Liver (tissue), 9 donors: ENCODE measurements around the gene CA10. TPM values are rescaled to one million over a fixed set of nuclear protein-coding genes. Genes with fewer than 3 reads are reported as not detected.

Experiments used
- DNase-seq: peaks from one replicate; pipeline ENCODE4 v3.0.0-alpha.2; 2017; ENCODE audit warnings: low spot score
- H3K27ac ChIP-seq, 2 donors: one replicate each; pipeline ENCODE4 v1.7.0; 2013; ENCODE audit warnings: inconsistent platforms in 2 of 2, low read length in 2 of 2, control low read depth in 1 of 2, low read depth in 1 of 2, mild to moderate bottlenecking in 1 of 2
- H3K27me3 ChIP-seq, 4 donors: one replicate each; pipeline versions ENCODE4 v1.6.1 to v1.7.0; 2013; ENCODE audit warnings: low read length in 3 of 4, inconsistent platforms in 1 of 4, mild to moderate bottlenecking in 1 of 4, moderate library complexity in 1 of 4; ENCODE audit not compliant: control insufficient read depth in 4 of 4, insufficient read depth in 4 of 4
- H3K36me3 ChIP-seq, 4 donors: one replicate each; pipeline versions ENCODE4 v1.6.1 to v1.7.0; 2013; ENCODE audit warnings: low read length in 3 of 4, mild to moderate bottlenecking in 3 of 4, low read depth in 1 of 4, moderate library complexity in 1 of 4; ENCODE audit not compliant: control insufficient read depth in 4 of 4, insufficient read depth in 3 of 4
- H3K4me1 ChIP-seq, 4 donors: one replicate each; pipeline versions ENCODE4 v1.6.1 to v1.7.0; 2013; ENCODE audit warnings: low read length in 3 of 4, mild to moderate bottlenecking in 3 of 4, moderate library complexity in 1 of 4; ENCODE audit not compliant: control insufficient read depth in 4 of 4, insufficient read depth in 4 of 4
- H3K4me3 ChIP-seq, 3 donors: one replicate each; pipeline versions ENCODE4 v1.6.1 to v1.7.0; 2013; ENCODE audit warnings: low read length in 3 of 3, control low read depth in 1 of 3, low read depth in 1 of 3, mild to moderate bottlenecking in 1 of 3
- H3K9ac ChIP-seq, 2 donors: one replicate each; pipeline ENCODE4 v1.7.0; 2013; ENCODE audit warnings: low read length in 2 of 2, mild to moderate bottlenecking in 2 of 2, moderate library complexity in 2 of 2, control low read depth in 1 of 2, low read depth in 1 of 2
- H3K9me3 ChIP-seq, 4 donors: one replicate each; pipeline versions ENCODE4 v1.6.1 to v1.7.0; 2013; ENCODE audit warnings: low read length in 3 of 4; ENCODE audit not compliant: control insufficient read depth in 4 of 4
- EGR1 ChIP-seq, 2 donors: IDR thresholded peaks; 2 replicates each; pipeline ENCODE4 v1.6.1; 2016 to 2018; ENCODE audit warnings: antibody characterized with exemption in 2 of 2, low read depth in 2 of 2
- FOXA1 ChIP-seq: IDR thresholded peaks from 2 replicates; pipeline ENCODE4 v1.6.1; 2016; ENCODE audit warnings: antibody characterized with exemption
- FOXA2 ChIP-seq: IDR thresholded peaks from 2 replicates; pipeline ENCODE4 v1.6.1; 2016; ENCODE audit warnings: antibody characterized with exemption
- GABPA ChIP-seq, 2 donors: IDR thresholded peaks in 1 of 2; conservative IDR thresholded peaks in 1 of 2; 2 replicates each; pipeline ENCODE4 v1.6.1; 2016; ENCODE audit warnings: antibody characterized with exemption in 2 of 2, mild to moderate bottlenecking in 1 of 2, moderate library complexity in 1 of 2
- HNF4G ChIP-seq: IDR thresholded peaks from 2 replicates; pipeline ENCODE4 v1.6.1; 2016; ENCODE audit warnings: antibody characterized with exemption
- JUND ChIP-seq, 2 donors: IDR thresholded peaks; 2 replicates each; pipeline ENCODE4 v1.6.1; 2016; ENCODE audit warnings: antibody characterized with exemption in 2 of 2
- NR2F2 ChIP-seq: IDR thresholded peaks from 2 replicates; pipeline ENCODE4 v1.6.1; 2016; ENCODE audit warnings: antibody characterized with exemption
- RXRA ChIP-seq, 2 donors: IDR thresholded peaks; 2 replicates each; pipeline ENCODE4 v1.6.1; 2017 to 2018; ENCODE audit warnings: antibody characterized with exemption in 2 of 2, mild to moderate bottlenecking in 1 of 2
- SP1 ChIP-seq: IDR thresholded peaks from 2 replicates; pipeline ENCODE4 v1.6.1; 2018; ENCODE audit warnings: antibody characterized with exemption, mild to moderate bottlenecking
- WGBS: extraction: QIAGEN DNeasy Blood & Tissue Kit; methylation state at CpG from one replicate; pipeline ENCODE4 v1.1.7; 2013; 5-methylcytosine and 5-hydroxymethylcytosine counted together
- polyA plus RNA-seq, 2 donors: library from polyadenylated mRNA; stranded (reverse) in 1 of 2; unstranded in 1 of 2; fragments of 200-250 nt in 1 of 2; fragments of >200 nt in 1 of 2; fragmentation: Nextera tagmentation in 1 of 2; extraction: Ambion mirVana in 1 of 2; gene quantifications; one replicate each; pipeline versions ENCODE4 v1.2.1 to v1.2.3, GENCODE V29; 2013 to 2015
- total RNA-seq, 2 donors: library from RNA; depleted of rRNA; stranded (reverse); fragments of >200 nt; gene quantifications; one replicate each; pipeline ENCODE4 v1.2.3, GENCODE V29; 2014
- TF ChIP-seq, protein P1 (sequence below): IDR thresholded peaks from 2 replicates; pipeline ENCODE4 v1.6.1; 2016; ENCODE audit warnings: antibody characterized with exemption, mild to moderate bottlenecking
- TF ChIP-seq, protein P2 (sequence below): IDR thresholded peaks from 2 replicates; pipeline ENCODE4 v1.6.1; 2016; ENCODE audit warnings: antibody characterized with exemption
- TF ChIP-seq, protein P3 (sequence below): IDR thresholded peaks from 2 replicates; pipeline ENCODE4 v1.6.1; 2016; ENCODE audit warnings: antibody characterized with exemption
- TF ChIP-seq, protein P4 (sequence below): fragments of 150-350 bp; IDR thresholded peaks from 2 replicates; pipeline ENCODE4 v1.5.1; 2017; ENCODE audit warnings: improper control_type of control experiment, low read depth, low read length; ENCODE audit not compliant: missing input control
- donor health status: healthy.
- donor health status: healthy.
- donor health status: healthy.
- donor health status: healthy.
- donor health status: healthy.

The CA10 gene
- total and polyA plus RNA-seq, 4 donors: 0.05 TPM; not detected in 3

DNA sequence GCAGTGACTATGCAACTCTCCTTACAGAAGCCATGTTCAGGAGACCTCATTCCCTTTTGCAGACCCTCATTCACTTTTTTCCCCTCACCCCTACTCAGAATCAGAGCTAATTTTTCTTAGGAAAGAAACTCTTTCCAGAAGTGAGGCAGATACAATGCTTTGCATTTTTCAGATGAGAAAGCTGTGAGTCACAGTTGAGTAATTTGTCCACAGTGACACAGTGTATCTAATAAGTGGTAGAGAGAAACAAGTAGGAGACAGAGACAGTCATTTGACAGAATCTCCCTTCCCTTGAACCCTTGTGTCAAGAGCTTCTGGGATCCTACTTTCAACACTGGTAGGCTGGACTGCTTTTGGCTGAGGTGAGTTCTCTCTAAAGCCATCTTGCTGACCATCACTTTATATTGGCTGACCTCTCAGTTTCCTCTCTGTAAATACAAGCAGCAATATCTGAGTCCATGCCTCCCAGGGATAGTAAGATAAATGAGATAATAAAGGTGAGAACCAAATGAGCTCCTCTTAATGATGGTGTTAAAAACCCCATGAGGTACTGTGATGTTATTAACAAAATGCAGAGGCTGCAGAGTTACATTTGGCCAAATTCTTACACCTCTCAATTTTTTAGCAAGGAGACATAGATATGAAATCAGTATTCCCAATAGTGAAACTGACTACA lies 130.8 kb downstream of the CA10 start:
- TF ChIP-seq, protein P1, sequence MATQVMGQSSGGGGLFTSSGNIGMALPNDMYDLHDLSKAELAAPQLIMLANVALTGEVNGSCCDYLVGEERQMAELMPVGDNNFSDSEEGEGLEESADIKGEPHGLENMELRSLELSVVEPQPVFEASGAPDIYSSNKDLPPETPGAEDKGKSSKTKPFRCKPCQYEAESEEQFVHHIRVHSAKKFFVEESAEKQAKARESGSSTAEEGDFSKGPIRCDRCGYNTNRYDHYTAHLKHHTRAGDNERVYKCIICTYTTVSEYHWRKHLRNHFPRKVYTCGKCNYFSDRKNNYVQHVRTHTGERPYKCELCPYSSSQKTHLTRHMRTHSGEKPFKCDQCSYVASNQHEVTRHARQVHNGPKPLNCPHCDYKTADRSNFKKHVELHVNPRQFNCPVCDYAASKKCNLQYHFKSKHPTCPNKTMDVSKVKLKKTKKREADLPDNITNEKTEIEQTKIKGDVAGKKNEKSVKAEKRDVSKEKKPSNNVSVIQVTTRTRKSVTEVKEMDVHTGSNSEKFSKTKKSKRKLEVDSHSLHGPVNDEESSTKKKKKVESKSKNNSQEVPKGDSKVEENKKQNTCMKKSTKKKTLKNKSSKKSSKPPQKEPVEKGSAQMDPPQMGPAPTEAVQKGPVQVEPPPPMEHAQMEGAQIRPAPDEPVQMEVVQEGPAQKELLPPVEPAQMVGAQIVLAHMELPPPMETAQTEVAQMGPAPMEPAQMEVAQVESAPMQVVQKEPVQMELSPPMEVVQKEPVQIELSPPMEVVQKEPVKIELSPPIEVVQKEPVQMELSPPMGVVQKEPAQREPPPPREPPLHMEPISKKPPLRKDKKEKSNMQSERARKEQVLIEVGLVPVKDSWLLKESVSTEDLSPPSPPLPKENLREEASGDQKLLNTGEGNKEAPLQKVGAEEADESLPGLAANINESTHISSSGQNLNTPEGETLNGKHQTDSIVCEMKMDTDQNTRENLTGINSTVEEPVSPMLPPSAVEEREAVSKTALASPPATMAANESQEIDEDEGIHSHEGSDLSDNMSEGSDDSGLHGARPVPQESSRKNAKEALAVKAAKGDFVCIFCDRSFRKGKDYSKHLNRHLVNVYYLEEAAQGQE: no peak
- TF ChIP-seq NR2F2 (no peak), RXRA (IDR thresholded peaks at IDR 0.05) (no peak), FOXA1 (no peak), HNF4G (no peak), JUND (IDR thresholded peaks at IDR 0.05) (no peak), GABPA (IDR thresholded peaks at IDR 0.05 in 1 of 2, conservative IDR thresholded peaks at IDR 0.05 in 1 of 2) (no peak)
- TF ChIP-seq, protein P2, sequence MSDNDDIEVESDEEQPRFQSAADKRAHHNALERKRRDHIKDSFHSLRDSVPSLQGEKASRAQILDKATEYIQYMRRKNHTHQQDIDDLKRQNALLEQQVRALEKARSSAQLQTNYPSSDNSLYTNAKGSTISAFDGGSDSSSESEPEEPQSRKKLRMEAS: no peak
- Histone ChIP-seq H3K4me3 (no peak overlapping the region), H3K4me1 (no peaks in the 10 kb centered on the region), H3K27me3 (peaks cover 0 to 4% (median 0%) of the 10 kb centered on the region in 4 donors), H3K27ac (no peak overlapping the region), H3K36me3 (no peaks in the 10 kb centered on the region), H3K9me3 (no peaks in the 10 kb centered on the region), H3K9ac (no peak overlapping the region)
- DNase-seq: no peak

DNA sequence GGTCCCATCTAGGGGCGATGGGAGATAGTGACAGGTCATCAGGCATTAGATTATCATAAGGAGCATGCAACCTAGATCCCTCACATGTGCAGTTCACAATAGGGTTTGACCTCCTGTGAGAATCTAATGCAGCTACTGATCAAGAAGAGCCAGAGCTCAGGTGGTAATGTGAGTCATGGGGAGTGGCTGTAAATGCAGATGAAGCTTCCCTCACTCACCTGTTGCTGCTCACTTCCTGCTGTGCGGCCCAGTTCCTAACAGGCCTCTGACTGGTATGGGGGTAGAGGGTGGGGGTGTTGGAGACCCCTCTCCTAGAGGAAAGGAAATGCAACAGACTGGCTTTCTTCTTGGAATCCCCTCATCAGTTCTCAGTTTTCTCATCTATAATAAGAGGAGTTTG lies 131.4 kb downstream of the CA10 start:
- no peak for TF ChIP-seq EGR1 (IDR thresholded peaks at IDR 0.05; ENCODE audit: low read depth in 2 of 2)
- TF ChIP-seq, protein P2: no peak
- TF ChIP-seq SP1: no peak
- TF ChIP-seq, protein P1: no peak
- TF ChIP-seq, protein P3, sequence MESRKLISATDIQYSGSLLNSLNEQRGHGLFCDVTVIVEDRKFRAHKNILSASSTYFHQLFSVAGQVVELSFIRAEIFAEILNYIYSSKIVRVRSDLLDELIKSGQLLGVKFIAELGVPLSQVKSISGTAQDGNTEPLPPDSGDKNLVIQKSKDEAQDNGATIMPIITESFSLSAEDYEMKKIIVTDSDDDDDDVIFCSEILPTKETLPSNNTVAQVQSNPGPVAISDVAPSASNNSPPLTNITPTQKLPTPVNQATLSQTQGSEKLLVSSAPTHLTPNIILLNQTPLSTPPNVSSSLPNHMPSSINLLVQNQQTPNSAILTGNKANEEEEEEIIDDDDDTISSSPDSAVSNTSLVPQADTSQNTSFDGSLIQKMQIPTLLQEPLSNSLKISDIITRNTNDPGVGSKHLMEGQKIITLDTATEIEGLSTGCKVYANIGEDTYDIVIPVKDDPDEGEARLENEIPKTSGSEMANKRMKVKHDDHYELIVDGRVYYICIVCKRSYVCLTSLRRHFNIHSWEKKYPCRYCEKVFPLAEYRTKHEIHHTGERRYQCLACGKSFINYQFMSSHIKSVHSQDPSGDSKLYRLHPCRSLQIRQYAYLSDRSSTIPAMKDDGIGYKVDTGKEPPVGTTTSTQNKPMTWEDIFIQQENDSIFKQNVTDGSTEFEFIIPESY: no peak
- no peak for TF ChIP-seq JUND (IDR thresholded peaks at IDR 0.05)
- TF ChIP-seq, protein P4, sequence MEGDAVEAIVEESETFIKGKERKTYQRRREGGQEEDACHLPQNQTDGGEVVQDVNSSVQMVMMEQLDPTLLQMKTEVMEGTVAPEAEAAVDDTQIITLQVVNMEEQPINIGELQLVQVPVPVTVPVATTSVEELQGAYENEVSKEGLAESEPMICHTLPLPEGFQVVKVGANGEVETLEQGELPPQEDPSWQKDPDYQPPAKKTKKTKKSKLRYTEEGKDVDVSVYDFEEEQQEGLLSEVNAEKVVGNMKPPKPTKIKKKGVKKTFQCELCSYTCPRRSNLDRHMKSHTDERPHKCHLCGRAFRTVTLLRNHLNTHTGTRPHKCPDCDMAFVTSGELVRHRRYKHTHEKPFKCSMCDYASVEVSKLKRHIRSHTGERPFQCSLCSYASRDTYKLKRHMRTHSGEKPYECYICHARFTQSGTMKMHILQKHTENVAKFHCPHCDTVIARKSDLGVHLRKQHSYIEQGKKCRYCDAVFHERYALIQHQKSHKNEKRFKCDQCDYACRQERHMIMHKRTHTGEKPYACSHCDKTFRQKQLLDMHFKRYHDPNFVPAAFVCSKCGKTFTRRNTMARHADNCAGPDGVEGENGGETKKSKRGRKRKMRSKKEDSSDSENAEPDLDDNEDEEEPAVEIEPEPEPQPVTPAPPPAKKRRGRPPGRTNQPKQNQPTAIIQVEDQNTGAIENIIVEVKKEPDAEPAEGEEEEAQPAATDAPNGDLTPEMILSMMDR: no peak
- TF ChIP-seq FOXA2: no peak
- WGBS: 77% methylated on average over 2 of the region's 2 CpGs

More for the DNA sequence above, 131.4 kb downstream of the CA10 start:
- no peak overlapping the region for H3K27ac ChIP-seq
- peaks cover 0 to under 1% (median 0%) of the 10 kb centered on the region in 4 donors for H3K9me3 ChIP-seq
- no peak overlapping the region for H3K4me3 ChIP-seq
- no peak overlapping the region for H3K9ac ChIP-seq
- no peaks in the 10 kb centered on the region for H3K36me3 ChIP-seq
- H3K4me1 ChIP-seq: no peaks in the 10 kb centered on the region
- no peak for DNase-seq
- peaks cover 0 to 4% (median 0%) of the 10 kb centered on the region in 4 donors for H3K27me3 ChIP-seq
